Astrocyte (in vitro differentiated cells and primary cell): ENCODE measurements around the gene SLC39A8. TPM values are rescaled to one million over a fixed set of nuclear protein-coding genes. Genes with fewer than 3 reads are reported as not detected.

Experiments
- DNase-seq: peaks from one replicate; pipeline ENCODE4 v3.0.0-alpha.2; 2010; ENCODE audit warnings: low read depth
- FAIRE-seq: peaks from 2 replicates; lab custom pipeline; 2011; peaks lifted over from hg19 to GRCh38; lab: Jason Lieb, UNC
- H2AFZ ChIP-seq: 2 replicates; pipeline ENCODE4 v1.6.0; 2012; ENCODE audit warnings: low read depth, low read length, inconsistent platforms
- H3K27ac ChIP-seq: 2 replicates; pipeline ENCODE4 v1.5.1; 2011; ENCODE audit warnings: low read depth, low read length, inconsistent platforms
- H3K27me3 ChIP-seq: 2 replicates; pipeline ENCODE4 v1.6.0; 2011; ENCODE audit warnings: low read length, inconsistent platforms; ENCODE audit not compliant: insufficient read depth
- H3K36me3 ChIP-seq: 2 replicates; pipeline ENCODE4 v1.5.1; 2011; ENCODE audit warnings: low read length, inconsistent platforms; ENCODE audit not compliant: insufficient read depth
- H3K4me1 ChIP-seq: 2 replicates; pipeline ENCODE4 v1.5.1; 2011; ENCODE audit warnings: low read length, inconsistent platforms; ENCODE audit not compliant: insufficient read depth
- H3K4me2 ChIP-seq: 2 replicates; pipeline ENCODE4 v1.6.0; 2012; ENCODE audit warnings: low read length, inconsistent platforms
- H3K4me3 ChIP-seq: 2 replicates; pipeline ENCODE4 v1.5.1; 2011; ENCODE audit warnings: low read depth, mild to moderate bottlenecking, low read length, inconsistent platforms; ENCODE audit not compliant: insufficient read depth
- H3K79me2 ChIP-seq: 2 replicates; pipeline ENCODE4 v1.6.0; 2012; ENCODE audit warnings: mild to moderate bottlenecking, low read length, inconsistent platforms; ENCODE audit not compliant: insufficient read depth
- H3K9ac ChIP-seq: 2 replicates; pipeline ENCODE4 v1.6.0; 2012; ENCODE audit warnings: mild to moderate bottlenecking, low read length, inconsistent platforms
- H3K9me3 ChIP-seq: 2 replicates; pipeline ENCODE4 v1.5.1; 2012; ENCODE audit warnings: low read depth, mild to moderate bottlenecking, low read length, inconsistent platforms; ENCODE audit not compliant: insufficient read depth
- H4K20me1 ChIP-seq: 2 replicates; pipeline ENCODE4 v1.6.0; 2012; ENCODE audit warnings: low read length, inconsistent platforms; ENCODE audit not compliant: insufficient read depth
- H3K27ac Mint-ChIP-seq: one replicate; pipeline ENCODE4 v1.8.0; 2021; ENCODE audit warnings: mild to moderate bottlenecking, mixed read lengths; ENCODE audit not compliant: unreplicated experiment
- H3K27me3 Mint-ChIP-seq: one replicate; pipeline ENCODE4 v1.8.0; 2021; ENCODE audit warnings: low read depth, mixed read lengths; ENCODE audit not compliant: unreplicated experiment
- H3K36me3 Mint-ChIP-seq: one replicate; pipeline ENCODE4 v1.8.0; 2021; ENCODE audit warnings: low read depth, mixed read lengths; ENCODE audit not compliant: unreplicated experiment
- H3K4me1 Mint-ChIP-seq: one replicate; pipeline ENCODE4 v1.8.0; 2021; ENCODE audit warnings: low read depth, mixed read lengths; ENCODE audit not compliant: unreplicated experiment
- H3K4me3 Mint-ChIP-seq: one replicate; pipeline ENCODE4 v1.8.0; 2021; ENCODE audit warnings: mild to moderate bottlenecking, moderate library complexity, mixed read lengths; ENCODE audit not compliant: unreplicated experiment
- H3K9me3 Mint-ChIP-seq: one replicate; pipeline ENCODE4 v1.8.0; 2021; ENCODE audit warnings: mild to moderate bottlenecking, mixed read lengths; ENCODE audit not compliant: unreplicated experiment
- EZH2 ChIP-seq: IDR thresholded peaks from 2 replicates; pipeline ENCODE4 v1.6.1; 2012; ENCODE audit warnings: mild to moderate bottlenecking, low read length, inconsistent platforms; ENCODE audit not compliant: insufficient read depth
- total RNA-seq: library from RNA; stranded (reverse); gene quantifications from 2 replicates; pipeline ENCODE4 v1.2.1, GENCODE V29; 2021
- TF ChIP-seq, protein P1 (sequence below): IDR thresholded peaks from 2 replicates; pipeline ENCODE4 v1.5.1; 2011; ENCODE audit warnings: low read depth, mild to moderate bottlenecking, inconsistent platforms, low read length, moderate library complexity; ENCODE audit not compliant: insufficient read depth

SLC39A8 gene
- total RNA-seq, 1 donor from 2014 or later: 5.6 TPM

DNA sequence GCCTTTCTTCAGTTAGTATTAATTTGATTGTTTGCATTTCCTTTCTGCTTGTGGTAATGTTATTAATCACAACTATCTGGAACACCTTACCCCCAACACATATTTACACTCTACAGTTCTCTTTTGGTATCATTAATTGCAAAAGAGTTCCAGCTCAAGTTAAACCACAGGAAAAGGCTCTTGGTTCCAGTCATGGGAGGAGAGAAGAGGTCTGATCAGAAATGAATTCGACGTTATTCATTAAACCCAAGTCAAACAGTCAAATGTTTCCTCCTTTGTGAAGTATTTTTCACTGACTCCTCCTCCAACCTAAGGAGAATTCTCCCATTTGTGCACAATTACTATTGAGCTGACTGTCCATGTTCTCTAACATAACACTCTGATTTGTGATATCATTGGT is 91.4 kb downstream of the SLC39A8 start:
- no peak overlapping the region for H3K4me2 ChIP-seq
- no peaks in the 10 kb centered on the region for H3K79me2 ChIP-seq
- Mint-ChIP-seq H3K4me1 (peaks cover 2% of the 10 kb centered on the region), H3K9me3 (no peaks in the 10 kb centered on the region), H3K4me3 (no peak overlapping the region), H3K36me3 (no peaks in the 10 kb centered on the region), H3K27me3 (no peaks in the 10 kb centered on the region), H3K27ac (no peak overlapping the region)
- H3K4me3 ChIP-seq: no peak overlapping the region
- H3K27ac ChIP-seq: no peak overlapping the region
- no peak overlapping the region for H3K9ac ChIP-seq
- no peaks in the 10 kb centered on the region for H4K20me1 ChIP-seq
- no peaks in the 10 kb centered on the region for H3K27me3 ChIP-seq
- no peak for FAIRE-seq
- no peaks in the 10 kb centered on the region for H3K4me1 ChIP-seq
- DNase-seq: no peak
- no peaks in the 10 kb centered on the region for H3K9me3 ChIP-seq
- no peak overlapping the region for H2AFZ ChIP-seq
- no peaks in the 10 kb centered on the region for H3K36me3 ChIP-seq
- TF ChIP-seq EZH2: no peak
- TF ChIP-seq, protein P1, sequence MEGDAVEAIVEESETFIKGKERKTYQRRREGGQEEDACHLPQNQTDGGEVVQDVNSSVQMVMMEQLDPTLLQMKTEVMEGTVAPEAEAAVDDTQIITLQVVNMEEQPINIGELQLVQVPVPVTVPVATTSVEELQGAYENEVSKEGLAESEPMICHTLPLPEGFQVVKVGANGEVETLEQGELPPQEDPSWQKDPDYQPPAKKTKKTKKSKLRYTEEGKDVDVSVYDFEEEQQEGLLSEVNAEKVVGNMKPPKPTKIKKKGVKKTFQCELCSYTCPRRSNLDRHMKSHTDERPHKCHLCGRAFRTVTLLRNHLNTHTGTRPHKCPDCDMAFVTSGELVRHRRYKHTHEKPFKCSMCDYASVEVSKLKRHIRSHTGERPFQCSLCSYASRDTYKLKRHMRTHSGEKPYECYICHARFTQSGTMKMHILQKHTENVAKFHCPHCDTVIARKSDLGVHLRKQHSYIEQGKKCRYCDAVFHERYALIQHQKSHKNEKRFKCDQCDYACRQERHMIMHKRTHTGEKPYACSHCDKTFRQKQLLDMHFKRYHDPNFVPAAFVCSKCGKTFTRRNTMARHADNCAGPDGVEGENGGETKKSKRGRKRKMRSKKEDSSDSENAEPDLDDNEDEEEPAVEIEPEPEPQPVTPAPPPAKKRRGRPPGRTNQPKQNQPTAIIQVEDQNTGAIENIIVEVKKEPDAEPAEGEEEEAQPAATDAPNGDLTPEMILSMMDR: no peak

DNA sequence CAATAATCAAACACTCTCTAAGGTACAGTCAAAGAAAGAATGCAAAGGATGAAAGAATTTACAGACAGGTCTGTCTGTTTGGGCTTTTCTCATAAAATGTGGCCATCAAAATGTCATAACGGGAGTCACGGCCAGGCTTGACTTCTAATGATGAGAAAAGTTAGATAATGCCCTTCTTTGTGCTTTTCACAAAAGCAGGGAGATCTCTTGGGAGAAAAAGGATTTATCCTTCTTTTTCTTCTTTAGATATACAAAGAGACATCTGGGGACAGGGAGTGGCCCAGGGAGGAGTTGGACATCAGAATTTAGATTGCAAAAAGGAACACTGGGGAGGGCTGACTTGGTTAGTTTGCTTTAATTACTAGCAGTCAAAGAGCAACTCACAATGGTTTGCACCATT is 93.1 kb downstream of the SLC39A8 start:
- DNase-seq (no peak), FAIRE-seq (no peak)
- Mint-ChIP-seq H3K27ac (no peak overlapping the region), H3K9me3 (peaks cover 2% of the 10 kb centered on the region), H3K27me3 (no peaks in the 10 kb centered on the region), H3K4me3 (no peak overlapping the region), H3K36me3 (no peaks in the 10 kb centered on the region), H3K4me1 (peaks cover 2% of the 10 kb centered on the region)
- no peaks in the 10 kb centered on the region for H3K27me3 ChIP-seq
- no peak overlapping the region for H2AFZ ChIP-seq
- no peak overlapping the region for H3K9ac ChIP-seq
- no peaks in the 10 kb centered on the region for H3K9me3 ChIP-seq
- H4K20me1 ChIP-seq: no peaks in the 10 kb centered on the region
- H3K4me1 ChIP-seq: peaks cover 4% of the 10 kb centered on the region
- no peaks in the 10 kb centered on the region for H3K36me3 ChIP-seq
- no peak overlapping the region for H3K4me2 ChIP-seq
- H3K27ac ChIP-seq: no peak overlapping the region
- H3K4me3 ChIP-seq: no peak overlapping the region
- TF ChIP-seq, protein P1: no peak
- TF ChIP-seq EZH2: no peak
- no peaks in the 10 kb centered on the region for H3K79me2 ChIP-seq

DNA sequence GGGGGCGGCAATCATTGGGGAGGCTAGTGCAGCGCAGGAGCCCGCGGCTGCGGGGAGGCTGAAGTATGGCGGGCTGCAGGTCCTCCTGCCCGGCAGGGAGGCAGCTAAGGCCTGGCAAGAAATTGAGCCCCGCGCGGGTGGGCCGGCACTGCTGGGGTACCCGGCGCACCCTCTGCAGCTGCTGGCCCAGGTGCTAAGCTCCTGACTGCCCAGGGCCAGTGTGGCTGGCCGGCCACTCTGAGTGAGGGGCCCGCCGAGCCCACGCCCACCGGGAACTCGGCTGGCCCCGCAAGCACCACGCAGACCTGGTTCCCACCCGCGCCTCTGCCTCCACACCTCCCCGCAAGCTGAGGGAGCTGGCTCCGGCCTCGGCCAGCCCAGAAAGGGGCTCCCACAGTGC is 94.9 kb downstream of the SLC39A8 start:
- peaks cover 9% of the 10 kb centered on the region for H3K4me1 Mint-ChIP-seq
- TF ChIP-seq EZH2: no peak
- TF ChIP-seq, protein P1: no peak
- Histone ChIP-seq H3K27ac (no peak overlapping the region), H3K27me3 (no peaks in the 10 kb centered on the region), H2AFZ (no peak overlapping the region), H4K20me1 (no peaks in the 10 kb centered on the region), H3K36me3 (no peaks in the 10 kb centered on the region), H3K9me3 (peaks cover under 1% of the 10 kb centered on the region), H3K4me2 (no peak overlapping the region), H3K4me1 (peaks cover 5% of the 10 kb centered on the region), H3K79me2 (no peaks in the 10 kb centered on the region), H3K4me3 (no peak overlapping the region), H3K9ac (no peak overlapping the region)
- H3K27me3 Mint-ChIP-seq: no peaks in the 10 kb centered on the region
- DNase-seq (no peak), FAIRE-seq (no peak)
- no peak overlapping the region for H3K27ac Mint-ChIP-seq
- H3K36me3 Mint-ChIP-seq: no peaks in the 10 kb centered on the region
- peaks cover 8% of the 10 kb centered on the region for H3K9me3 Mint-ChIP-seq
- H3K4me3 Mint-ChIP-seq: no peak overlapping the region
